ENCODE measurements around the gene STX8.
"Not testable (repeated sequence)": the region's sequence is repeated elsewhere in the genome, so short reads cannot be mapped to it uniquely, and the experiment has no call there.

The STX8 gene

GRCh38 chr17:9457005-9457404 lies 118.6 kb downstream of the STX8 start:
- Histone ChIP-seq H3K9me3 (ENCODE audit: control insufficient read depth, insufficient read depth, low read depth, low read length) (no peaks in the 10 kb centered on the region), H3K4me3 (ENCODE audit: low read depth, low read length) (no peak overlapping the region), H3K36me3 (ENCODE audit: control insufficient read depth in 2 of 2, insufficient read depth in 1 of 2, low read length in 2 of 2) (no peaks in the 10 kb centered on the region), H3K27ac (ENCODE audit: extremely low read depth, low read depth, low read length) (no peak overlapping the region), H3K4me1 (ENCODE audit: control insufficient read depth, insufficient read depth, low read length) (no peaks in the 10 kb centered on the region)
- peak; percentile 34 for TF ChIP-seq SETDB1 (IDR thresholded peaks at IDR 0.05; ENCODE audit: insufficient read length, low read length)
- no peak for TF ChIP-seq ZNF335 (tag by site-specific recombination; conservative IDR thresholded peaks at IDR 0.05)
- POLR2A ChIA-PET = no interaction called here
- CTCF ChIA-PET = no interaction called here

GRCh38 chr17:9456330-9456729 lies 119.3 kb downstream of the STX8 start:
- Histone ChIP-seq H3K9me3 (ENCODE audit: control insufficient read depth, insufficient read depth, low read depth, low read length) (no peaks in the 10 kb centered on the region), H3K4me1 (ENCODE audit: control insufficient read depth, insufficient read depth, low read length) (no peaks in the 10 kb centered on the region), H3K4me3 (ENCODE audit: low read depth, low read length) (no peak overlapping the region), H3K36me3 (ENCODE audit: control insufficient read depth in 2 of 2, insufficient read depth in 1 of 2, low read length in 2 of 2) (no peaks in the 10 kb centered on the region), H3K27ac (ENCODE audit: extremely low read depth, low read depth, low read length) (no peak overlapping the region)
- ChIA-PET POLR2A (no interaction called here), CTCF (no interaction called here)
- TF ChIP-seq KLF10 (tag by site-specific recombination; IDR thresholded peaks at IDR 0.05) = no peak

GRCh38 chr17:9451934-9452333 lies 123.7 kb downstream of the STX8 start:
- ChIA-PET CTCF (interaction anchor here (0.7 to 1.4 kb wide), 3 partner anchors 49 to 1387 kb away, joined by 3 to 4 read pairs (median 3); no protein-coding TSS in a partner anchor), POLR2A (no interaction called here)
- Histone ChIP-seq H3K36me3 (ENCODE audit: control insufficient read depth in 2 of 2, insufficient read depth in 1 of 2, low read length in 2 of 2) (no peaks in the 10 kb centered on the region), H3K27ac (ENCODE audit: extremely low read depth, low read depth, low read length) (no peak overlapping the region), H3K4me3 (ENCODE audit: low read depth, low read length) (no peak overlapping the region), H3K9me3 (ENCODE audit: control insufficient read depth, insufficient read depth, low read depth, low read length) (no peaks in the 10 kb centered on the region), H3K4me1 (ENCODE audit: control insufficient read depth, insufficient read depth, low read length) (no peaks in the 10 kb centered on the region)
- TF ChIP-seq SP2 (tag by site-specific recombination; IDR thresholded peaks at IDR 0.05) (no peak), SP3 (tag by site-specific recombination; IDR thresholded peaks at IDR 0.05) (no peak), ZNF548 (tag by site-specific recombination; IDR thresholded peaks at IDR 0.05) (no peak), ZBTB20 (tag by site-specific recombination; IDR thresholded peaks at IDR 0.05) (no peak), GLI4 (tag by site-specific recombination; IDR thresholded peaks at IDR 0.05) (no peak), ZBTB8A (tag by site-specific recombination; IDR thresholded peaks at IDR 0.05) (no peak), ZIC2 (tag by site-specific recombination; IDR thresholded peaks at IDR 0.05) (no peak), ZNF138 (tag by site-specific recombination; IDR thresholded peaks at IDR 0.05; ENCODE audit: borderline replicate concordance) (no peak), PRDM1 (tag by site-specific recombination; IDR thresholded peaks at IDR 0.05) (no peak), HIC1 (tag by site-specific recombination; IDR thresholded peaks at IDR 0.05) (no peak), ZNF350 (tag by site-specific recombination; IDR thresholded peaks at IDR 0.05) (no peak), ZNF791 (tag by site-specific recombination; IDR thresholded peaks at IDR 0.05) (no peak), ZNF114 (tag by site-specific recombination; IDR thresholded peaks at IDR 0.05) (no peak), ZNF654 (tag by site-specific recombination; IDR thresholded peaks at IDR 0.05; ENCODE audit: low read depth) (no peak), ZNF76 (tag by site-specific recombination; IDR thresholded peaks at IDR 0.05; ENCODE audit: borderline replicate concordance, low read depth) (no peak)
- TF ChIP-seq, protein P1, sequence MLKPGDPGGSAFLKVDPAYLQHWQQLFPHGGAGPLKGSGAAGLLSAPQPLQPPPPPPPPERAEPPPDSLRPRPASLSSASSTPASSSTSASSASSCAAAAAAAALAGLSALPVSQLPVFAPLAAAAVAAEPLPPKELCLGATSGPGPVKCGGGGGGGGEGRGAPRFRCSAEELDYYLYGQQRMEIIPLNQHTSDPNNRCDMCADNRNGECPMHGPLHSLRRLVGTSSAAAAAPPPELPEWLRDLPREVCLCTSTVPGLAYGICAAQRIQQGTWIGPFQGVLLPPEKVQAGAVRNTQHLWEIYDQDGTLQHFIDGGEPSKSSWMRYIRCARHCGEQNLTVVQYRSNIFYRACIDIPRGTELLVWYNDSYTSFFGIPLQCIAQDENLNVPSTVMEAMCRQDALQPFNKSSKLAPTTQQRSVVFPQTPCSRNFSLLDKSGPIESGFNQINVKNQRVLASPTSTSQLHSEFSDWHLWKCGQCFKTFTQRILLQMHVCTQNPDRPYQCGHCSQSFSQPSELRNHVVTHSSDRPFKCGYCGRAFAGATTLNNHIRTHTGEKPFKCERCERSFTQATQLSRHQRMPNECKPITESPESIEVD (tag by site-specific recombination; IDR thresholded peaks at IDR 0.05) = no peak
- TF ChIP-seq, protein P2, sequence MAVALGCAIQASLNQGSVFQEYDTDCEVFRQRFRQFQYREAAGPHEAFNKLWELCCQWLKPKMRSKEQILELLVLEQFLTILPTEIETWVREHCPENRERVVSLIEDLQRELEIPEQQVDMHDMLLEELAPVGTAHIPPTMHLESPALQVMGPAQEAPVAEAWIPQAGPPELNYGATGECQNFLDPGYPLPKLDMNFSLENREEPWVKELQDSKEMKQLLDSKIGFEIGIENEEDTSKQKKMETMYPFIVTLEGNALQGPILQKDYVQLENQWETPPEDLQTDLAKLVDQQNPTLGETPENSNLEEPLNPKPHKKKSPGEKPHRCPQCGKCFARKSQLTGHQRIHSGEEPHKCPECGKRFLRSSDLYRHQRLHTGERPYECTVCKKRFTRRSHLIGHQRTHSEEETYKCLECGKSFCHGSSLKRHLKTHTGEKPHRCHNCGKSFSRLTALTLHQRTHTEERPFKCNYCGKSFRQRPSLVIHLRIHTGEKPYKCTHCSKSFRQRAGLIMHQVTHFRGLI (tag by site-specific recombination; IDR thresholded peaks at IDR 0.05) = no peak

DNA sequence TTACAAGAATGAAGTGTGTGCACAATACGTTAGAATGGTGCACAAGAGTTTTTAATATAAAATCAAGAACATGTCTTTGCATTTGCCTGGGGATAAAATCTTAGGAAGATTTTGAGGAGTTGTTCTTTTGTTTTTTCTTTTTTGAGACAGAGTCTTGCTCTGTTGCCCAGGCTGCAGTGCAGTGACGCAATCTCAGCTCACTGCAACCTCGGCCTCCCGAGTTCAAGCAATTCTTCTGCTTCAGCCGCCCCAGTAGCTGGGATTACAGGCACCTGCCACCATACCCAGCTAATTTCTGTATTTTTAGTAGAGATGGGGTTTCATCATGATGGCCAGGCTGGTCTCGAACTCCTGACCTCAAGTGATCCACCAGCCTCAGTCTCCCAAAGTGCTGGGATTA lies 128.3 kb downstream of the STX8 start:
- H3K4me1 ChIP-seq (ENCODE audit: control insufficient read depth, insufficient read depth, low read length); H3K27ac ChIP-seq (ENCODE audit: extremely low read depth, low read depth, low read length); H3K4me3 ChIP-seq (ENCODE audit: low read depth, low read length); H3K36me3 ChIP-seq (ENCODE audit: control insufficient read depth in 2 of 2, insufficient read depth in 1 of 2, low read length in 2 of 2); H3K9me3 ChIP-seq (ENCODE audit: control insufficient read depth, insufficient read depth, low read depth, low read length); POLR2A ChIA-PET: not testable (repeated sequence)
- CTCF ChIA-PET = interaction anchor here (0.6 to 0.8 kb wide), 3 partner anchors 21 to 310 kb away, joined by 3 to 5 read pairs (median 4); no protein-coding TSS in a partner anchor

Measured in HEK293 (cell line).